Hypothalamus (tissue), 51 donors: ENCODE measurements around the gene NECTIN1.

Experiments
- DNase-seq, 51 donors: peaks; one replicate each; lab custom pipeline; 2025; lab: John Stamatoyannopoulos, UW

Gene NECTIN1

GRCh38 chr11:119756169-119756865 lies 27.3 kb upstream of the NECTIN1 start:
- DNase-seq, result no peak

DNA sequence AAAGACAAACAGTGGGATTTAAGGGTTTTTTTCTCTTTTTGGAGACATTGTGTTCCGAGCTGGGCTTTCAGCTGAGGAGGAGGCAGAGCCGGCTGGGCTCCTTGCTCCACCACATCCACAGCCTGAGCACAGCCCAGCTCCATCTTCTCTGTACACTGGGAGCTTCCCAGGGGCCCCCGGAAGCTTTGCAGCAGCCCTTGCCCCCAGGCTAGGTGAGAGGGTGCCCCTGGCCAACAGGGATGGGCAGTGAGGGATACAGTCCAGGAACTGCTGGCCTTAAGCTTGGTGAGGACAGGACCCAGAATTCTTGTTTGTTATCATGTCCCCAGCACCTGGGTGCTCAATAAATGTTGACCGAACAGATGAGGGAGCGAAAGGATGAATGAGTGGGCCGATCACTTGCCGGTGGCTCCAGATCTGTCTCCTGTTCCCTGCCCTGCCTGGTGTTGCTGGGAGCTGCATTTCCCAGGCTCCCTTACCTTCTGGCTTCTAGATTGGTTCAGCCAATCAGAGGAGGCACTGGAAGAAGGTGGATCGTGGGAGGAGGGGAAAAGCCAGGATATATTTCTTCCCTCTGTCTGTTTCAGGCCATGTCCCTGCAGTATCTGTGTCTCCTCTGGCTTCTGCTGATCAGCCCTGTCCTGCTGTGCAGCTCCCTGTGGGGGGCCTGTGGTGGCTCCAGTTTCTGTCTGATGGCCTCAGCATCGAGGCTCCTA lies 26.5 kb upstream of the NECTIN1 start:
- DNase-seq, result no peak

- no peak for DNase-seq
These were observed 25.8 kb upstream of the NECTIN1 start for GRCh38 chr11:119754656-119755355.

- no peak for DNase-seq
These were observed 25.2 kb upstream of the NECTIN1 start for GRCh38 chr11:119754199-119754598.

DNA sequence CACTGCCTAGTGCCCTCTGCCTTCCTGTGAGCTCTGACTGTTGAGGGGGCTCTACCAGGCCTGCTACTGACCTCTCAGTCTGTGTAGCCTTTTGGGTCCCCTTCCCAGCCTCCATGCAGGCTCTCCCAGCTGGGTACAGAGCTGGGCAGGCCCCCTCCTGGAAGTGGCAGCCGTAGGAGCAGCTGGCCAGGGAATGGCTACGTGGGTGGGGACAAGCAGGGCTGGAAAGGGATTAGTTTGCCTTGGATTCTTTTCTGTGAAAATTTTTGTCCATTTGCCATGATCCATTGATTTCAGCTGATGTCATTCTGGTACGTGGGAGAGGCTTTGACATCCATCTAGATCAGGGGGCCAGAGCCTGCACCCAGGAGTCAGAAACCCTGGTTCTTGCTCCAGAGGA lies 23.9 kb upstream of the NECTIN1 start:
- DNase-seq, result no peak

DNA sequence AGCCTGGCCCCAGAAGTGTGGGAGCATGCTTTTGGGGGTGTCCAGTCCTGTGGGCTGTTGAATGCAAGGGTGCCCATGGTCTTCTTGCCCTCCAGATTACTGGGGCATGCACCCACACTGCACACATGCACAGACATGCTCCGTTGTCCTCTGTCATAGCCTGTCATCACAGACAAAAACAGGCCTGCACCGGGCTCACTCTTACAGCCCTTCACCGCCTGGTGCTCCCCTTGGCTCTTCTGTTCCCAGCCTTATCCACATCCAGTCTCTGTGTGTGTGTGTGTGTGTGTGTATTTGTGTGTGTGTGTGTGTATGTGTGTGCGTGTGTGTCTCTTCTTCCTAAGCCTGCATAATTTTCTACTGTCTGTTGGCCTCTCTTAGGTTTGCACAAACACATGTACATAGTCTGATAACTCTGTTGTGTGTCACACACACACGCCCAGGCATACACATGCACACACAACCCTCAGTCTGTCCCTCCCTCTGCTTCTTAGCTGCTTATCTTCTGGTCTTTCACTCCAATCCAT lies 23.4 kb upstream of the NECTIN1 start:
- no peak for DNase-seq

- DNase-seq, result no peak
These were observed 21.1 kb upstream of the NECTIN1 start for GRCh38 chr11:119750056-119750455.

DNA sequence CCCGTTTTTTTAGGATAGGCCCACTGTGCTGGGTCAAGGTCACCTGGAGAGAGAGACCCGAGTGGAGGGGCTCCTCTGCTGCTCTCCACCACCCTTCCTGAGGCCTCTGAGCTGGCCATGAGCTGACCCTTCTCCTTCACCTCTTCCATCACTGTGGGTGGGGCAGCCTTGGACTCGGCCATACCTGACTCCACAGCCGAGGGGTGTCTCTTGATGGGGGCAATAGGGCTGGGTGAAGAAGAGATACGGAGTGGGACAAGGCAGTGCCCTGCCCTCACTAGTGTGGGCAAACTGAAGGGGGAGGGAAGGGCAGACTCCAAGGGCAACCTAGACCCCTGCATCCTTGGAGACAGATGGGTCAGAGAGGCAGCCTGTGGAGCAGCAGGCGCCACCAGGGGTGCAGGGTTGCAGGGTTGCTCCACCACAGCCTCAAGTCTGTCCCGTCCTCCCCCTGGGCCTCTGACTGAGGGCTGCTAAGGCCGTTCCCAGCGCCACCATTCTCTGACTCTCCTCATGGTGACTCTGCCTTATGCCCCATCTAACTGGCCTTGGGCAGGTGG lies 20.1 kb upstream of the NECTIN1 start:
- DNase-seq, result no peak

GRCh38 chr11:119747868-119748660 lies 19.1 kb upstream of the NECTIN1 start:
- no peak for DNase-seq

DNA sequence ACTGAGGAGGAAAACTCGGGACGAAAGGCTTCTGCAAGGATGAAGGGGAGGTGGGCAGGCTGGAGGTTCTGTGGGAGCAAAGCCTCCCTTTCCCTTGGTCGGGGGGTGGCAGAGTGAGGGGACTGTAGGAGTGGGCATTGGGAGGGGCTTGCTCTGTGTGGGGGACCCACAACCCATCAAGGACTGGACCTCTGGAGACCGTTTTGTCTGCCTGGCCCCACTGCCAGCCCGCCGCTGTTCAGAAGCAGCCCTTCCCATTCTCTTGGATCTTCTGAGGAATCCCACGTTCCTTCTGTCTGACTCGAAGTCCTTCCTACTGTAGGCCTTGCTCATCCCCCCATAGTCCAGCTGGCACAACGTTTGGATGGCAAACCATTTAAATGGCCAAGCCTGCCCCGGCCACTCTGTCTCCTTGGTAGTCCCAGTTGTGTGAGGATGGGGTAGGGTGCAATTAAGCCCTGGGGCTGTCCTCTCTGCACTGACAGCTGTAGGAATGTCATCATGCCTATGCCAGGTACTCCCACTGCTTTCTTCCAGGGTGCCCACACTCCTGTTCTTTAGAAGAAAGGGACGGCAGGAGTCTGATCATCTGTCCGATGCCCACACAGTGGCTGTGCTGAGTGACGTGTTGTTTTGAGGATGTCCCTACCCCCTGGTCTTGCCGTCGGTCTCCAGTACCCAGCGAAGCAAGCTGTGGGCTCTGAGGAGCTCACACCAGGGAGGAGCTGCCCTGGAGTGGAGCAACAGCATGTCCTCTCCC lies 17.0 kb upstream of the NECTIN1 start:
- peak in 1 of 51 donors; percentile 44 for DNase-seq

- no peak for DNase-seq
These were observed 16.1 kb upstream of the NECTIN1 start for GRCh38 chr11:119745112-119745511.

DNA sequence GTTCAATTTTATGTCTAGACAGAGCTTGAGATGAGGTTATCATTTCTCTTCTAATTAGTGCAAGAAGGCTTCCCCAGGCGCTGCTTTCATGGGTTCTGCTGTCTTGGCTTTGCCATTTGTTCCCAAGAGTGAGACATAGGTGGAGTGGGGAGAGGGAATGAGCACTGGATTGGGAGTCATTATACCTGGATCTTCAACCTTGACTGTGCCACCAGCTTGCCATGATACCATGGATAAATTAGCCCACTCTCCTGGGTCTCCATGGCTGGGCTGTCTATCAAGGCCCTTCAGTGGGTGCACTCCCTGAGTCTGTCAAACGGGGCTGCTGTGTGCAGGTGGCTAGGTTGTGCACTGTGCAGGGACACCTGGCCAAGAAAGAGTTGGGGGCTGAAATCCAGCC lies 15.6 kb upstream of the NECTIN1 start:
- DNase-seq, result no peak

DNA sequence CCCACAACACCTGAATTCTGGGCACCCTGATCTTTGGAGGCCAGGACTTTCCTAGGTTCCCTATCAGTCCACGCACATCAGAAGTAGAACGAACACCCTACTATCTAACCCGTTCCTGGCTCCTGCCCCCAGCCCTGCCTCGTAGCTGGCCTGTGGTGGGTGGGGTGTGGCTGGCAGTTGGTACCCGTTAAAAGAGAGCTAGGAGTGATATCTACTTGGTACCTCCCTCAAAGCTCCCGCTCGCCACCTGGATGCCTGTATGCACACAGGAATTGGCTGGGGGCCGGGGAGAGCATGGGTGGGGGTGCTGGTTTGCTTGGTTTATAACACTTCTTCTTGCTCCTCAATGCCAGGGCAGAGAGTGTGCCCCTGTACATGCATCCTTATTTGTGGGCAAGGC lies 14.0 kb upstream of the NECTIN1 start:
- DNase-seq, result no peak

- DNase-seq, result peak in 9 of 51 donors; percentile 17 to 58 (median 35)
These were observed 13.4 kb upstream of the NECTIN1 start for GRCh38 chr11:119742263-119742861.

- peak in 40 of 51 donors; percentile 15 to 84 (median 60) for DNase-seq
These were observed 12.6 kb upstream of the NECTIN1 start for GRCh38 chr11:119741369-119742262.

- no peak for DNase-seq
These were observed 11.0 kb upstream of the NECTIN1 start for GRCh38 chr11:119739975-119740374.

GRCh38 chr11:119739021-119739703 lies 10.2 kb upstream of the NECTIN1 start:
- no peak for DNase-seq
